ENCODE data around the gene CDH11.

- no peak for TF ChIP-seq HDGF (IDR thresholded peaks at IDR 0.05; ENCODE audit: borderline replicate concordance)
- TF ChIP-seq FOXM1 (IDR thresholded peaks at IDR 0.05; ENCODE audit: borderline replicate concordance) = no peak
- TF ChIP-seq L3MBTL2 (conservative IDR thresholded peaks at IDR 0.05) = no peak
- no peak for TF ChIP-seq FOXK2 (IDR thresholded peaks at IDR 0.05)
- TF ChIP-seq SP1 (IDR thresholded peaks at IDR 0.05) = no peak
- TF ChIP-seq ZNF384 (IDR thresholded peaks at IDR 0.05) = no peak
- TF ChIP-seq TARDBP (IDR thresholded peaks at IDR 0.05) = no peak
- TF ChIP-seq, protein P1, sequence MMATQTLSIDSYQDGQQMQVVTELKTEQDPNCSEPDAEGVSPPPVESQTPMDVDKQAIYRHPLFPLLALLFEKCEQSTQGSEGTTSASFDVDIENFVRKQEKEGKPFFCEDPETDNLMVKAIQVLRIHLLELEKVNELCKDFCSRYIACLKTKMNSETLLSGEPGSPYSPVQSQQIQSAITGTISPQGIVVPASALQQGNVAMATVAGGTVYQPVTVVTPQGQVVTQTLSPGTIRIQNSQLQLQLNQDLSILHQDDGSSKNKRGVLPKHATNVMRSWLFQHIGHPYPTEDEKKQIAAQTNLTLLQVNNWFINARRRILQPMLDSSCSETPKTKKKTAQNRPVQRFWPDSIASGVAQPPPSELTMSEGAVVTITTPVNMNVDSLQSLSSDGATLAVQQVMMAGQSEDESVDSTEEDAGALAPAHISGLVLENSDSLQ (IDR thresholded peaks at IDR 0.05) = no peak
- no peak for TF ChIP-seq CTBP1 (IDR thresholded peaks at IDR 0.05; ENCODE audit: borderline replicate concordance)
- TF ChIP-seq BHLHE40 (IDR thresholded peaks at IDR 0.05; ENCODE audit: borderline replicate concordance) = no peak
- TF ChIP-seq ELF4 (IDR thresholded peaks at IDR 0.05) = no peak
- TF ChIP-seq LEF1 (IDR thresholded peaks at IDR 0.05; ENCODE audit: borderline replicate concordance) = no peak
Observed at GRCh38 chr16:65004570-65004969, 117.3 kb downstream of the CDH11 start.

All from HEK293T (cell line).